H1 (cell line): Measurements from ENCODE around the gene MUC4. TPM values are rescaled to one million over a fixed set of nuclear protein-coding genes. Genes with fewer than 3 reads are reported as not detected.

Experiments used
- EZH2 ChIP-seq: fragments of 200-600 bp; sonication (generic); IDR thresholded peaks from 2 replicates; pipeline ENCODE4 v1.7.1; 2012; ENCODE audit warnings: low read depth, mild to moderate bottlenecking, moderate library complexity, low read length, inconsistent platforms; ENCODE audit not compliant: severe bottlenecking
- TBP ChIP-seq: IDR thresholded peaks from 2 replicates; pipeline ENCODE4 v1.6.1; 2011; ENCODE audit warnings: low read depth, low read length, improper control_type of control experiment
- polyA plus RNA-seq, 7 experiments: library from polyadenylated mRNA; depleted of rRNA in 3 of 7; stranded (reverse) in 5 of 7; unstranded in 2 of 7; fragments of >200 nt in 5 of 7; fragments of 200-250 nt in 2 of 7; gene quantifications; 1 replicate in 5 of 7; 2 replicates in 1 of 7; 4 replicates in 1 of 7; pipeline versions ENCODE4 v1.2.1 to v1.2.3, GENCODE V29; 2011 to 2013; ENCODE audit warnings: missing spikeins in 2 of 7, mixed read lengths in 2 of 7
- total RNA-seq: library from RNA; stranded (reverse); fragmentation: NEBNext Ultra II Directional; extraction: Animal tissue kit (Norgen Biotek cat#: 25700); gene quantifications from 2 replicates; pipeline ENCODE4 v1.2.1, GENCODE V29; 2021
- TF ChIP-seq, protein P1 (sequence below): fragments of 300-600 bp; sonication (generic); IDR thresholded peaks from 2 replicates; pipeline ENCODE4 v1.7.1; 2012; ENCODE audit warnings: low read length, moderate library complexity, mild to moderate bottlenecking, inconsistent platforms; ENCODE audit not compliant: insufficient replicate concordance

Gene MUC4
- total and polyA plus RNA-seq, 2 of the 8 experiments (the other 6 are each of a cell fraction or from before 2014, with no cell fraction given), result 0.89 to 2.0 TPM

DNA sequence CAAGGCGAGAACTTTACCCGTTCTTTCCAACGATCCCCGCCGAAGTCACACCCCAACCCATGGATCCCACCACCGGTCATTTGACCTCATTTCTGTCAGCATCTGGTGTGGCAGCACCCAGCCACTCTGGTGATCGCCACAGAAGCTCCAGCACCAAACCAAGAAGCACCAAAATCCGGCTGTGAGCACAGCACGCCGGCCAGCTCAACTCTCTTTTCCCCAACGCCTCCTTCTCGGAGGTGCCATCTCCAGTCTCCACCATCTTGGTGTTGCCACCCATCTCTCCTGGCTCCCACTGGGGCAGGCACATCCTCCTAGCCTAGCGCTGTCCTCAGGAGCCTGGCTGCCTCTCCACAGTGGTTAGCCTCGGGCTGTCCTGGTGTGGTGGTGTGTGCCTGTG is 6.5 kb downstream of the MUC4 start (continued):
- TF ChIP-seq, protein P1, sequence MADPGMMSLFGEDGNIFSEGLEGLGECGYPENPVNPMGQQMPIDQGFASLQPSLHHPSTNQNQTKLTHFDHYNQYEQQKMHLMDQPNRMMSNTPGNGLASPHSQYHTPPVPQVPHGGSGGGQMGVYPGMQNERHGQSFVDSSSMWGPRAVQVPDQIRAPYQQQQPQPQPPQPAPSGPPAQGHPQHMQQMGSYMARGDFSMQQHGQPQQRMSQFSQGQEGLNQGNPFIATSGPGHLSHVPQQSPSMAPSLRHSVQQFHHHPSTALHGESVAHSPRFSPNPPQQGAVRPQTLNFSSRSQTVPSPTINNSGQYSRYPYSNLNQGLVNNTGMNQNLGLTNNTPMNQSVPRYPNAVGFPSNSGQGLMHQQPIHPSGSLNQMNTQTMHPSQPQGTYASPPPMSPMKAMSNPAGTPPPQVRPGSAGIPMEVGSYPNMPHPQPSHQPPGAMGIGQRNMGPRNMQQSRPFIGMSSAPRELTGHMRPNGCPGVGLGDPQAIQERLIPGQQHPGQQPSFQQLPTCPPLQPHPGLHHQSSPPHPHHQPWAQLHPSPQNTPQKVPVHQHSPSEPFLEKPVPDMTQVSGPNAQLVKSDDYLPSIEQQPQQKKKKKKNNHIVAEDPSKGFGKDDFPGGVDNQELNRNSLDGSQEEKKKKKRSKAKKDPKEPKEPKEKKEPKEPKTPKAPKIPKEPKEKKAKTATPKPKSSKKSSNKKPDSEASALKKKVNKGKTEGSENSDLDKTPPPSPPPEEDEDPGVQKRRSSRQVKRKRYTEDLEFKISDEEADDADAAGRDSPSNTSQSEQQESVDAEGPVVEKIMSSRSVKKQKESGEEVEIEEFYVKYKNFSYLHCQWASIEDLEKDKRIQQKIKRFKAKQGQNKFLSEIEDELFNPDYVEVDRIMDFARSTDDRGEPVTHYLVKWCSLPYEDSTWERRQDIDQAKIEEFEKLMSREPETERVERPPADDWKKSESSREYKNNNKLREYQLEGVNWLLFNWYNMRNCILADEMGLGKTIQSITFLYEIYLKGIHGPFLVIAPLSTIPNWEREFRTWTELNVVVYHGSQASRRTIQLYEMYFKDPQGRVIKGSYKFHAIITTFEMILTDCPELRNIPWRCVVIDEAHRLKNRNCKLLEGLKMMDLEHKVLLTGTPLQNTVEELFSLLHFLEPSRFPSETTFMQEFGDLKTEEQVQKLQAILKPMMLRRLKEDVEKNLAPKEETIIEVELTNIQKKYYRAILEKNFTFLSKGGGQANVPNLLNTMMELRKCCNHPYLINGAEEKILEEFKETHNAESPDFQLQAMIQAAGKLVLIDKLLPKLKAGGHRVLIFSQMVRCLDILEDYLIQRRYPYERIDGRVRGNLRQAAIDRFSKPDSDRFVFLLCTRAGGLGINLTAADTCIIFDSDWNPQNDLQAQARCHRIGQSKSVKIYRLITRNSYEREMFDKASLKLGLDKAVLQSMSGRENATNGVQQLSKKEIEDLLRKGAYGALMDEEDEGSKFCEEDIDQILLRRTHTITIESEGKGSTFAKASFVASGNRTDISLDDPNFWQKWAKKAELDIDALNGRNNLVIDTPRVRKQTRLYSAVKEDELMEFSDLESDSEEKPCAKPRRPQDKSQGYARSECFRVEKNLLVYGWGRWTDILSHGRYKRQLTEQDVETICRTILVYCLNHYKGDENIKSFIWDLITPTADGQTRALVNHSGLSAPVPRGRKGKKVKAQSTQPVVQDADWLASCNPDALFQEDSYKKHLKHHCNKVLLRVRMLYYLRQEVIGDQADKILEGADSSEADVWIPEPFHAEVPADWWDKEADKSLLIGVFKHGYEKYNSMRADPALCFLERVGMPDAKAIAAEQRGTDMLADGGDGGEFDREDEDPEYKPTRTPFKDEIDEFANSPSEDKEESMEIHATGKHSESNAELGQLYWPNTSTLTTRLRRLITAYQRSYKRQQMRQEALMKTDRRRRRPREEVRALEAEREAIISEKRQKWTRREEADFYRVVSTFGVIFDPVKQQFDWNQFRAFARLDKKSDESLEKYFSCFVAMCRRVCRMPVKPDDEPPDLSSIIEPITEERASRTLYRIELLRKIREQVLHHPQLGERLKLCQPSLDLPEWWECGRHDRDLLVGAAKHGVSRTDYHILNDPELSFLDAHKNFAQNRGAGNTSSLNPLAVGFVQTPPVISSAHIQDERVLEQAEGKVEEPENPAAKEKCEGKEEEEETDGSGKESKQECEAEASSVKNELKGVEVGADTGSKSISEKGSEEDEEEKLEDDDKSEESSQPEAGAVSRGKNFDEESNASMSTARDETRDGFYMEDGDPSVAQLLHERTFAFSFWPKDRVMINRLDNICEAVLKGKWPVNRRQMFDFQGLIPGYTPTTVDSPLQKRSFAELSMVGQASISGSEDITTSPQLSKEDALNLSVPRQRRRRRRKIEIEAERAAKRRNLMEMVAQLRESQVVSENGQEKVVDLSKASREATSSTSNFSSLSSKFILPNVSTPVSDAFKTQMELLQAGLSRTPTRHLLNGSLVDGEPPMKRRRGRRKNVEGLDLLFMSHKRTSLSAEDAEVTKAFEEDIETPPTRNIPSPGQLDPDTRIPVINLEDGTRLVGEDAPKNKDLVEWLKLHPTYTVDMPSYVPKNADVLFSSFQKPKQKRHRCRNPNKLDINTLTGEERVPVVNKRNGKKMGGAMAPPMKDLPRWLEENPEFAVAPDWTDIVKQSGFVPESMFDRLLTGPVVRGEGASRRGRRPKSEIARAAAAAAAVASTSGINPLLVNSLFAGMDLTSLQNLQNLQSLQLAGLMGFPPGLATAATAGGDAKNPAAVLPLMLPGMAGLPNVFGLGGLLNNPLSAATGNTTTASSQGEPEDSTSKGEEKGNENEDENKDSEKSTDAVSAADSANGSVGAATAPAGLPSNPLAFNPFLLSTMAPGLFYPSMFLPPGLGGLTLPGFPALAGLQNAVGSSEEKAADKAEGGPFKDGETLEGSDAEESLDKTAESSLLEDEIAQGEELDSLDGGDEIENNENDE, result no peak
- TF ChIP-seq EZH2 (no peak), TBP (no peak)
